Astrocyte of the cerebellum (primary cell): ENCODE results near the gene MMP3.

Source experiments
- DNase-seq: peaks from one replicate; pipeline ENCODE4 v3.0.0-alpha.2; 2011; ENCODE audit warnings: low read depth
- H3K4me3 ChIP-seq: 2 replicates; pipeline ENCODE4 v1.5.1; 2011; ENCODE audit warnings: mild to moderate bottlenecking, low read depth, low read length, moderate library complexity
- in situ Hi-C: cut with HindIII; loops from 2 replicates; pipeline ENCODE4 v1.10.0; 2017; ENCODE audit warnings: low sequenced_read_pairs
- TF ChIP-seq, protein P1 (sequence below): IDR thresholded peaks from 2 replicates; pipeline ENCODE4 v1.5.1; 2012; ENCODE audit warnings: low read length, low read depth, moderate library complexity, mild to moderate bottlenecking; ENCODE audit errors: missing control alignments

The MMP3 gene

DNA sequence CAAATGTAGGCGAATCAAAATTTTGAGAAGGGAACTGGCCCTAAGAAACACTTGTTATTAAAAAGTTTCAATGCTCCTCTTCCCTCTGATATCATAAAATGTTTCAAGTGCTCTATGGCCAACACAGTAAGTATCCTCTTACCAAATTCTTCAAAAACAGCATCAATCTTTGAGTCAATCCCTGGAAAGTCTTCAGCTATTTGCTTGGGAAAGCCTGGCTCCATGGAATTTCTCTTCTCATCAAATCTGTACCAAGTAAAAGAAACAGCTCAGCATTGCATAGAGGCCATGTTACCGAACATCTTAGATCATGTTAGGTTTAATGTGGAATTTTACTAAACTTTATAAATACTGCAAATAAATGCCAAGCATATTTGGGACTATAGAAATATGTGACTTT, 6.3 kb downstream of the MMP3 start:
- H3K4me3 ChIP-seq, result no peak overlapping the region
- in situ Hi-C loops, result no loop called here
- no peak for DNase-seq
- TF ChIP-seq, protein P1, sequence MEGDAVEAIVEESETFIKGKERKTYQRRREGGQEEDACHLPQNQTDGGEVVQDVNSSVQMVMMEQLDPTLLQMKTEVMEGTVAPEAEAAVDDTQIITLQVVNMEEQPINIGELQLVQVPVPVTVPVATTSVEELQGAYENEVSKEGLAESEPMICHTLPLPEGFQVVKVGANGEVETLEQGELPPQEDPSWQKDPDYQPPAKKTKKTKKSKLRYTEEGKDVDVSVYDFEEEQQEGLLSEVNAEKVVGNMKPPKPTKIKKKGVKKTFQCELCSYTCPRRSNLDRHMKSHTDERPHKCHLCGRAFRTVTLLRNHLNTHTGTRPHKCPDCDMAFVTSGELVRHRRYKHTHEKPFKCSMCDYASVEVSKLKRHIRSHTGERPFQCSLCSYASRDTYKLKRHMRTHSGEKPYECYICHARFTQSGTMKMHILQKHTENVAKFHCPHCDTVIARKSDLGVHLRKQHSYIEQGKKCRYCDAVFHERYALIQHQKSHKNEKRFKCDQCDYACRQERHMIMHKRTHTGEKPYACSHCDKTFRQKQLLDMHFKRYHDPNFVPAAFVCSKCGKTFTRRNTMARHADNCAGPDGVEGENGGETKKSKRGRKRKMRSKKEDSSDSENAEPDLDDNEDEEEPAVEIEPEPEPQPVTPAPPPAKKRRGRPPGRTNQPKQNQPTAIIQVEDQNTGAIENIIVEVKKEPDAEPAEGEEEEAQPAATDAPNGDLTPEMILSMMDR, result no peak

DNA sequence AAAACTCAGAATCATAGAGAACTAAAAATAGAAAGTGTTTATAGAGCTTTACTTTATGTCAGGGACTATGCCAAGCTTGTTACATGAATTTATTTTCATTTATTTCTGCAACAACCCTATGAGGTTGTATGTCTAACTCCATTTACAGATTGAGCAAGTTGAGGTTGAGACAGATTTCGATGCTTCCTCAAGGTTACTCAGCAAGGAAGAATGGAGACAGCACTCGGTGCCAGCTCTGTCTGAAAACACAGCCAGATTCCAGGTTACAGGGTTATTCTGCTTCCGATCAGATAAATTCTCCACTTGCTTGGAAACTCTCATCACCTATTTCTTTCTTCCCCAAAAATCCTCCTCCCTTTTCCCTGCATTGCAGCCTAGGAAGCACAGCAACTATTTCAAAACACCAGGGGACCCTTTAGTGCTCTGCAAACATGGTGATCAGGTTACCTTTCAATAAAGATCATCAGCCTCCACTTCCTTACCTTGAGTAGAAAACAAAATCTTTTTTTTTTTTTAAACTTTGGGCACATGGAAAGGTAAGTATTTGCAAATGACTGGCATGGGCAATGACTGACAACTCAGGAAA, 7.0 kb downstream of the MMP3 start:
- peak; percentile 26 for DNase-seq
- in situ Hi-C loops, result no loop called here
- TF ChIP-seq, protein P1, result no peak
- H3K4me3 ChIP-seq, result no peak overlapping the region

DNA sequence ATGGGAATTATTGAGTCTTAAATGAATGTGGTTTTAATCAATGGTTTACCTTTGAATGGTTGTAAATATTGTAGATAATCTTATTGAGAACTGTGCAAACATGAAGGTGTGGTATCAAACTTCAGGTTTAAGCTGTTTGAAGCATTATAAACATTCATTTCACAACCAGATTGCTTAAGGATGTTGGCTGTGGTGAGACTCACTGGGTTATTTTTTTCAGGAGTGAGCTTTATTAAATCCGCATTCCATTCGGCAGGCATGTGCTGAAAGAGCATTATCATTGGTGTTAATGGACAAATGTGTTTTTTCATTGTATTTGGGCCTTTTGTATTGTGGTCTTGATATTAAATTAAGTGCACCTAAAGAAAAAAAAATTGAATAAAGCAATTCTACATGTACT, 9.7 kb downstream of the MMP3 start:
- H3K4me3 ChIP-seq, result no peak overlapping the region
- TF ChIP-seq, protein P1, result no peak
- DNase-seq, result no peak
- in situ Hi-C loops, result no loop called here

DNA sequence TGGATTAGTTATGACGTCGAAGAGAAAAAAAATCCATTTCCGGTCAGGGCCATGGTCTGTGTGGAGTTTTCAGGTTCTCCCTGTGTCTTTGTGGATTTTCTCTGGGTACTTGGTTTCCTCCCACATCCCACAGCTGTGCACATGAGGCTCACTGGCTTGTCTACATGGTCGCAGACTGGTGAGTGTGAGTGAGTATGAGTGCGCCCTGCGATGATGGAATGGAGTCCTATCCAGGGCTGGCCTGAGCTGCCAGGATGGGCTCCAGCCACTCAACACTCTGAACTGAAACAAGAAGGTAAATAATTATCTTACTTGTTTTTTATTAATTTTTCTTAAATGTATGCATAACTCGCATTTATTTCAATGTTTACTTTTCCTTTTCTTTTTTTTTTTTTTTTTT, 10.8 kb downstream of the MMP3 start:
- DNase-seq, result no peak
- in situ Hi-C loops, result no loop called here
- no peak overlapping the region for H3K4me3 ChIP-seq

DNA sequence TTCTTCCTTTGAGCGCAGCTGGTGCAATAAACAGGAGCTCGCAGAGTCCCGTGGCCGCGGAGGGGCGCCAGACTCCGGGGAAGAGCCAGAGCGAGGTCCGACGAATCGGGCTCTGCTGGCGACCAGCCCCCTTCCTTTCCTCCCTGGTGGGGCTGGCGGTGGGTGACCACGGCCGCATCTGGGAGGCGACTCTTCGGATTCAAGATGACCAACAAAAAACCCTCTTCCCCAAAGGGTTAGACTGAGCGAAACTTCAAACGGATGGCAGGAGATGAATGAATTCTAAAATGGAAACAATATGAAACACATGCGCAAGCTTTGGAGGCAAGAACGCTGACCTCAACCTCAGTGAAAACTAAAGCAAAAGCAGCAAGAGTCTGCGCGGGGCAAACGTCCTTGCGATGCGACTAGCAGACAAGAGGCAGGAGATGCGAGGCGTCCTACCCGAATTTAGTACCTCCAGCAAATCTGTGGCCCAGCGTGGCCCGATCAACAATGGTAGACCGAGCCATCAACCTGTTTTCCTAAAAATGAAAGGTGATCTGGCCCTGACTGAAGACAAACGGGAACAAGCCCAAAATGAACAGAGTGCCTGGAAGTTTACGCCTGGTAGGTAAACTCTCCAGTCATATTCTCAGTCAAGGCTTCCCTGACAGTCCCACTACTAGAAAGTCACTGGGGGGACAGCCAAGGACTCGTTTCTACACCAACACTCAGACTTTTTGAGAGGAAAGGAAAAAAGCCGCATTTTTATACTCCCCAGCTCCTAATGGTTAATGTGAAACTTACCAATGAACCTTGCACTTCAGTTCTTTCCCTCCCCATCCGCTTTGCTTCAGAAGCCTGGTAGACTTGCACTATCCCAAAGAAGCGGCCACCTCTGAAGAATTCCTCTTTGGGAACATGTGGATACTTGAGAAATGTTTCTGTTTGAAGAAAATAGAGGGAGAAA, 11.6 kb downstream of the MMP3 start:
- no peak for DNase-seq
- TF ChIP-seq, protein P1, result peak; percentile 56
- in situ Hi-C loops, result no loop called here
- H3K4me3 ChIP-seq, result peak overlapping the region; percentile 24

More for the DNA sequence above, 10.8 kb downstream of the MMP3 start:
- TF ChIP-seq, protein P1, result no peak

DNA sequence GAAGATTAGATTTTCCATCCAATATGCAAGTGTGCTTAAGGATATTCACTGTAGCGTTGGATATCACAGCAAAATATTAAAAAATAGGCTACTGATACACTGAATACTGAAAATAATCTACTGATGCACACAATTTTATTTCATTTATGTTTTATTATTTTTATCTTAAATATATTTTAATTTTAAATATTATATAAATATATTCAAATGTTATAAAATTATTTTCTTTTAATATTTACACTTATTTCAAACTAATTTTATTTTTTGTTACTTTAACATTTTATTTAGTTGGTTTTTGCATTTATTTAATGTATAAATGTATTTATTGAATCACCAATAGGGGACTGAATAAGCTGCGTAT, 12.3 kb downstream of the MMP3 start:
- peak overlapping the region; percentile 24 for H3K4me3 ChIP-seq
- TF ChIP-seq, protein P1, result no peak
- in situ Hi-C loops, result no loop called here

More for the DNA sequence above, 12.3 kb downstream of the MMP3 start:
- DNase-seq, result no peak
